Fibroblast of upper back skin (primary cell): ENCODE results near the gene GAB1.

ENCODE experiments used
- DNase-seq: peaks from one replicate; pipeline ENCODE4 v3.0.0-alpha.2; 2013

Gene GAB1

GRCh38 chr4:143512978-143513313 is 176.3 kb downstream of the GAB1 start:
- DNase-seq: no peak

- DNase-seq: peak; percentile 98
Measured at GRCh38 chr4:143513314-143514168, 176.9 kb downstream of the GAB1 start, which contains the start of gene SMARCA5. Gene SMARCA5 (plus strand): TSS chr4:143513702. CDS start chr4:143513925, 223 bp downstream.

- DNase-seq: no peak
Measured at GRCh38 chr4:143514169-143514495, 177.5 kb downstream of the GAB1 start.

DNA sequence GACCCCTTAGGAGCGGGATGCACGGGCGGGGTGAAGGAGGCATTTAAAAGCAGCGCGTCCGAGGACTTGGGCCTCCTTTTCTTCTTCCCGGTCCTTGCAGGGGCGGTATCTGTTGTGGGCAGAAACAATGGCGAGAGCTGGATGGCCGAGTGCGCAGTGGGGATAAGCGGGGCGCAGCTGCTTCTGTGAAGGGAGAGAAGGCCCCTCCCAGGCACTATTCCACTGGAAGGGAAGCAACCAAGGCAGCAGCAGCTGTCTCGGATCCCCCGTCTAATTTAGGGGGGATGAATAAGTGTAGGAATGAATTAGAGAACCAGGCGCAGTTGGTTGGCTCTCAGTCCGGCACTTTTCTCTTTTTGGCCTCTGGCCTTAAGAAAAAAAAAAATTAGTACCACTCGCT is 177.8 kb downstream of the GAB1 start:
- DNase-seq: peak; percentile 44

DNA sequence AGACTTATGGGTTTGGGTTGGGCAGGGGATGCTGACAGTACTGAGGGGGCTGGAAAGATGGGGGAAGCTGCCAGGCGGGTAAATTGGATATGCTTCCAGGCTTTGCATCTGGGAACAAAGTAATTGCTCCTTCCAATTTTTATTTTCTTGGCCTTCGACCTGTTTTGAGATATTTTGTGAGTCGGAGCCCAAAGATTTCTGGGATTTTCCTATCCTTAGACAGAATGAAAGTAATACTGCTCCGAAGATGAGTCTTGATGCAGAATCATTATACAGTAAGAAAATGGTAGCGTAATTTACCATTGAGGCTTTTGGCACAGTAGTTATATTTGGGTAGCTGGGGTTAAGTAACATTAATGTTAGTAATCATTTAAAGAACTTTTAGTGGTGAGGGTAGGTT is 178.2 kb downstream of the GAB1 start:
- no peak for DNase-seq

DNA sequence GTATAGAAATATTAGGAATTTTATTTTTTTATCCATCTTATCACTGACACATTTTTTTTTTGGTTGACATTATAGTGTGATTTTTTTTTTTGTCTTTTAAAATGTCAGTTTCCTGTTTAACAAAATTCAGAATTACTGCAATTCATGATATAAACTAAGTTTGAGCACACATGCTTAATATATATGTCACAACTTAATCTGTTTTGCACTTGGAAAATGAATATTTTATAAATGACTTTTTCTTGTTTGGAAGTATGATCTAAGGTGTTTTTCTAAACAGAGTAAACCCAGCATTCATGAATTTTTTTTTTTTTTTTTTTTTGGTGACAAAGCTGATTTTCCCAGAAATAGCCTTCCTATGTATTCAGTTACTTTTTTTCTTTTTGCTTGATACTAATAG is 179.2 kb downstream of the GAB1 start:
- DNase-seq: no peak

GRCh38 chr4:143517764-143518163 is 181.1 kb downstream of the GAB1 start:
- DNase-seq: no peak
